ENCODE measurements around the gene FAM187B.
A peak's percentile ranks its signal among the peaks of the same experiment; 100 is the strongest.

FAM187B gene

GRCh38 chr19:35249146-35249847 is 20.8 kb upstream of the FAM187B start (continued):
- TF ChIP-seq ZBTB49 (tag by site-specific recombination; IDR thresholded peaks at IDR 0.05; ENCODE audit: low read depth) = no peak
- TF ChIP-seq MEIS1 (CRISPR knock-in tag; IDR thresholded peaks at IDR 0.05; ENCODE audit: borderline replicate concordance) = no peak
- TF ChIP-seq, protein P1, sequence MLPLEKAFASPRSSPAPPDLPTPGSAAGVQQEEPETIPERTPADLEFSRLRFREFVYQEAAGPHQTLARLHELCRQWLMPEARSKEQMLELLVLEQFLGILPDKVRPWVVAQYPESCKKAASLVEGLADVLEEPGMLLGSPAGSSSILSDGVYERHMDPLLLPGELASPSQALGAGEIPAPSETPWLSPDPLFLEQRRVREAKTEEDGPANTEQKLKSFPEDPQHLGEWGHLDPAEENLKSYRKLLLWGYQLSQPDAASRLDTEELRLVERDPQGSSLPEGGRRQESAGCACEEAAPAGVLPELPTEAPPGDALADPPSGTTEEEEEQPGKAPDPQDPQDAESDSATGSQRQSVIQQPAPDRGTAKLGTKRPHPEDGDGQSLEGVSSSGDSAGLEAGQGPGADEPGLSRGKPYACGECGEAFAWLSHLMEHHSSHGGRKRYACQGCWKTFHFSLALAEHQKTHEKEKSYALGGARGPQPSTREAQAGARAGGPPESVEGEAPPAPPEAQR (tag by site-specific recombination; IDR thresholded peaks at IDR 0.05) = no peak
- TF ChIP-seq ZNF138 (tag by site-specific recombination; IDR thresholded peaks at IDR 0.05; ENCODE audit: borderline replicate concordance) = no peak
- no peak for TF ChIP-seq PATZ1 (tag by site-specific recombination; IDR thresholded peaks at IDR 0.05)
- no peak for TF ChIP-seq ZNF398 (tag by site-specific recombination; IDR thresholded peaks at IDR 0.05)
- no peak for TF ChIP-seq ZNF175 (tag by site-specific recombination; IDR thresholded peaks at IDR 0.05)
- no peak for TF ChIP-seq ZNF280C (tag by site-specific recombination; IDR thresholded peaks at IDR 0.05)
- 0 out of 2 replicates have a peak, but pooled peaks have one; percentile 14 for TF ChIP-seq ZBTB48 (tag by site-specific recombination; IDR thresholded peaks at IDR 0.05)
- no peak for TF ChIP-seq ZNF350 (tag by site-specific recombination; IDR thresholded peaks at IDR 0.05)
- no peak for TF ChIP-seq ZNF585B (tag by site-specific recombination; IDR thresholded peaks at IDR 0.05)
- no peak for TF ChIP-seq ZFP41 (tag by site-specific recombination; IDR thresholded peaks at IDR 0.05; ENCODE audit: borderline replicate concordance)
- no peak; the same call in 1 of the 2 replicates for TF ChIP-seq ZNF146 (tag by site-specific recombination; IDR thresholded peaks at IDR 0.05)
- no peak for TF ChIP-seq ZNF23 (tag by site-specific recombination; IDR thresholded peaks at IDR 0.05; ENCODE audit: borderline replicate concordance)
- TF ChIP-seq ZNF610 (tag by site-specific recombination; IDR thresholded peaks at IDR 0.05; ENCODE audit: borderline replicate concordance) = no peak
- peak; percentile 58; the same call in 1 of the 2 replicates for TF ChIP-seq ZSCAN4 (tag by site-specific recombination; IDR thresholded peaks at IDR 0.05)
- TF ChIP-seq ZNF623 (tag by site-specific recombination; IDR thresholded peaks at IDR 0.05) = no peak
- TF ChIP-seq GLI2 (tag by site-specific recombination; IDR thresholded peaks at IDR 0.05; ENCODE audit: borderline replicate concordance, low read depth) = no peak
- TF ChIP-seq ZNF169 (tag by site-specific recombination; IDR thresholded peaks at IDR 0.05) = 0 out of 2 replicates have a peak, but pooled peaks have one; percentile 43
- TF ChIP-seq ZNF426 (tag by site-specific recombination; IDR thresholded peaks at IDR 0.05) = no peak
- TF ChIP-seq ZNF791 (tag by site-specific recombination; IDR thresholded peaks at IDR 0.05) = no peak
- no peak for TF ChIP-seq ZNF24 (tag by site-specific recombination; IDR thresholded peaks at IDR 0.05)
- no peak for TF ChIP-seq ZNF580 (tag by site-specific recombination; IDR thresholded peaks at IDR 0.05)
- no peak for TF ChIP-seq ZNF2 (tag by site-specific recombination; IDR thresholded peaks at IDR 0.05)
- TF ChIP-seq ZNF548 (tag by site-specific recombination; IDR thresholded peaks at IDR 0.05) = no peak
- no peak for TF ChIP-seq ZNF529 (tag by site-specific recombination; IDR thresholded peaks at IDR 0.05; ENCODE audit: insufficient replicate concordance)
